Keratinocyte (primary cell): ENCODE measurements around the gene GBA3.

ENCODE experiments used
- CTCF ChIP-seq, 3 experiments: IDR thresholded peaks in 1 of 3; conservative IDR thresholded peaks in 1 of 3; optimal IDR thresholded peaks in 1 of 3; 2 replicates in 2 of 3; 3 replicates in 1 of 3; pipeline versions ENCODE3 to v1.5.1; 2011; ENCODE audit warnings: low read length in 3 of 3, mild to moderate bottlenecking in 3 of 3, moderate library complexity in 2 of 3, control low read depth in 1 of 3, inconsistent platforms in 1 of 3; ENCODE audit not compliant: insufficient read depth in 2 of 3; ENCODE audit errors: extremely low read depth in 1 of 3
- EZH2 ChIP-seq: IDR thresholded peaks from one replicate; pipeline ENCODE4 v1.6.1; 2012; ENCODE audit warnings: inconsistent platforms, mild to moderate bottlenecking, low read length, moderate library complexity

- TF ChIP-seq CTCF (optimal IDR thresholded peaks at IDR 0.05 in 1 of 3, IDR thresholded peaks at IDR 0.05 in 1 of 3, conservative IDR thresholded peaks at IDR 0.05 in 1 of 3; ENCODE audit: extremely low read depth in 1 of 3, insufficient read depth in 2 of 3, low read length in 3 of 3) (no peak), EZH2 (no peak)
Measured at GRCh38 chr4:22741744-22742143, 49.0 kb downstream of the GBA3 start.
